ENCODE results near the gene THSD7B. TPM values are rescaled to one million over a fixed set of nuclear protein-coding genes. Genes with fewer than 3 reads are reported as not detected.

Gene THSD7B
- polyA plus RNA-seq, 2 of the 4 experiments (the other 2 are of a cell fraction), result not detected

- no peaks in the 10 kb centered on the region for H3K4me1 ChIP-seq
- no peak overlapping the region for H3K4me3 ChIP-seq
- WGBS (ENCODE audit: missing lambda C conversion rate), result 8% methylated on average over 1 of the region's 1 CpG
- ATAC-seq (no peak), FAIRE-seq (no peak), DNase-seq (ENCODE audit: low read depth in 1 of 2, low spot score in 1 of 2) (no peak)
- POLR2A ChIA-PET, result no interaction called here
- no peak overlapping the region for H3K27ac ChIP-seq
- no peak overlapping the region for H3K4me2 ChIP-seq
- TF ChIP-seq CBX8 (IDR thresholded peaks at IDR 0.05) (no peak), CHD4 (IDR thresholded peaks at IDR 0.05; ENCODE audit: borderline replicate concordance) (no peak), EHMT2 (IDR thresholded peaks at IDR 0.05; ENCODE audit: low read depth) (no peak), TP53 (CRISPR knock-in tag; IDR thresholded peaks at IDR 0.05) (no peak), REST (IDR thresholded peaks at IDR 0.05) (no peak), POLR2AphosphoS2 (conservative IDR thresholded peaks at IDR 0.05; ENCODE audit: low read length) (no peak), FOSL2 (IDR thresholded peaks at IDR 0.05) (no peak), FOSL2 (CRISPR knock-in tag; IDR thresholded peaks at IDR 0.05) (no peak), KDM1A (IDR thresholded peaks at IDR 0.05; ENCODE audit: low read depth) (no peak), NPAS2 (CRISPR knock-in tag; IDR thresholded peaks at IDR 0.05; ENCODE audit: borderline replicate concordance) (no peak), SMC3 (IDR thresholded peaks at IDR 0.05) (no peak), ZC3H11A (IDR thresholded peaks at IDR 0.05) (no peak), EHF (CRISPR knock-in tag; IDR thresholded peaks at IDR 0.05) (no peak), ZSCAN20 (CRISPR knock-in tag; IDR thresholded peaks at IDR 0.05) (no peak)
- TF ChIP-seq, protein P1, sequence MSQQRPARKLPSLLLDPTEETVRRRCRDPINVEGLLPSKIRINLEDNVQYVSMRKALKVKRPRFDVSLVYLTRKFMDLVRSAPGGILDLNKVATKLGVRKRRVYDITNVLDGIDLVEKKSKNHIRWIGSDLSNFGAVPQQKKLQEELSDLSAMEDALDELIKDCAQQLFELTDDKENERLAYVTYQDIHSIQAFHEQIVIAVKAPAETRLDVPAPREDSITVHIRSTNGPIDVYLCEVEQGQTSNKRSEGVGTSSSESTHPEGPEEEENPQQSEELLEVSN (IDR thresholded peaks at IDR 0.05; ENCODE audit: borderline replicate concordance, low read depth), result no peak
- TF ChIP-seq, protein P2, sequence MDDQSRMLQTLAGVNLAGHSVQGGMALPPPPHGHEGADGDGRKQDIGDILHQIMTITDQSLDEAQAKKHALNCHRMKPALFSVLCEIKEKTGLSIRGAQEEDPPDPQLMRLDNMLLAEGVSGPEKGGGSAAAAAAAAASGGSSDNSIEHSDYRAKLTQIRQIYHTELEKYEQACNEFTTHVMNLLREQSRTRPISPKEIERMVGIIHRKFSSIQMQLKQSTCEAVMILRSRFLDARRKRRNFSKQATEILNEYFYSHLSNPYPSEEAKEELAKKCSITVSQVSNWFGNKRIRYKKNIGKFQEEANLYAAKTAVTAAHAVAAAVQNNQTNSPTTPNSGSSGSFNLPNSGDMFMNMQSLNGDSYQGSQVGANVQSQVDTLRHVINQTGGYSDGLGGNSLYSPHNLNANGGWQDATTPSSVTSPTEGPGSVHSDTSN (IDR thresholded peaks at IDR 0.05), result no peak
- TF ChIP-seq, protein P3, sequence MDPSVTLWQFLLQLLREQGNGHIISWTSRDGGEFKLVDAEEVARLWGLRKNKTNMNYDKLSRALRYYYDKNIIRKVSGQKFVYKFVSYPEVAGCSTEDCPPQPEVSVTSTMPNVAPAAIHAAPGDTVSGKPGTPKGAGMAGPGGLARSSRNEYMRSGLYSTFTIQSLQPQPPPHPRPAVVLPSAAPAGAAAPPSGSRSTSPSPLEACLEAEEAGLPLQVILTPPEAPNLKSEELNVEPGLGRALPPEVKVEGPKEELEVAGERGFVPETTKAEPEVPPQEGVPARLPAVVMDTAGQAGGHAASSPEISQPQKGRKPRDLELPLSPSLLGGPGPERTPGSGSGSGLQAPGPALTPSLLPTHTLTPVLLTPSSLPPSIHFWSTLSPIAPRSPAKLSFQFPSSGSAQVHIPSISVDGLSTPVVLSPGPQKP (IDR thresholded peaks at IDR 0.05; ENCODE audit: low read depth, low read length), result no peak
- no peaks in the 10 kb centered on the region for H3K9me3 ChIP-seq
- CTCF ChIA-PET, result interaction anchor here (1.4 kb wide), 1 partner anchor 11 kb away, joined by 3 read pairs; no protein-coding TSS in a partner anchor
These were observed 392.5 kb downstream of the THSD7B start for GRCh38 chr2:137157851-137158250.

GRCh38 chr2:137161250-137161649 lies 395.9 kb downstream of the THSD7B start:
- H3K27ac ChIP-seq, result no peak overlapping the region
- ATAC-seq, result no peak
- no peak for DNase-seq (ENCODE audit: low read depth in 1 of 2, low spot score in 1 of 2)
- TF ChIP-seq MYC (IDR thresholded peaks at IDR 0.05; ENCODE audit: borderline replicate concordance, low read length) (no peak), CBX2 (IDR thresholded peaks at IDR 0.05; ENCODE audit: borderline replicate concordance, low read depth) (no peak), ZC3H11A (IDR thresholded peaks at IDR 0.05) (no peak), HOXB5 (CRISPR knock-in tag; IDR thresholded peaks at IDR 0.05) (no peak), TP53 (CRISPR knock-in tag; IDR thresholded peaks at IDR 0.05) (no peak), KDM5A (IDR thresholded peaks at IDR 0.05) (no peak), POLR2A (IDR thresholded peaks at IDR 0.05; ENCODE audit: low read length) (no peak), HOXB13 (CRISPR knock-in tag; IDR thresholded peaks at IDR 0.05; ENCODE audit: low read depth) (no peak), HMGXB4 (CRISPR knock-in tag; IDR thresholded peaks at IDR 0.05; ENCODE audit: borderline replicate concordance) (no peak), FOSB (CRISPR knock-in tag; IDR thresholded peaks at IDR 0.05) (no peak), HEYL (CRISPR knock-in tag; IDR thresholded peaks at IDR 0.05) (no peak), FOXS1 (CRISPR knock-in tag; IDR thresholded peaks at IDR 0.05) (no peak), RFX5 (IDR thresholded peaks at IDR 0.05) (no peak)
- no peaks in the 10 kb centered on the region for H3K4me1 ChIP-seq
- no peak overlapping the region for H3K4me3 ChIP-seq
- FAIRE-seq, result no peak
- CTCF ChIA-PET, result no interaction called here
- H3K4me2 ChIP-seq, result no peak overlapping the region
- no peaks in the 10 kb centered on the region for H3K9me3 ChIP-seq
- POLR2A ChIA-PET, result no interaction called here
